ENCODE measurements around the gene PHF12.

Gene PHF12

DNA sequence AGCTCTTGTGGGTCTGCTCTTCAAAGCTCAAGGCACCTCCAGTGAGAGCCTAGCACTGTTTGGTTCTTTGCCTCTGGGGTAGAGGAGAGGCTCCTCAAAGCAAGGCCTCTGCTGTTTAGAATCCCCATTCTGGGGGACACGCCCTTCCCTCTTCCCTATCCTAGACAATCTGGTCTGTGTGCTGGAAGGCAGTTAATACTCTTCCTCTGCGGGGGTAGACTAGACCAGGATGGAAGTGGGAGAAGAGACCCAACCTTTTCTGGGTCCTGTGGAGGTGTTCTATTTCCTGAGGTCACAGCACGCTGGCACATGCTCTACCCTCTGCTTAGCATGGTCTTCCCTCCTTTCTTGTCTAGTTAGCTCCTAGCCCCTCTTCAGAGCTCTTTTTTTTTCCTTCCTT is 88.8 kb downstream of the PHF12 start:
- H3K4me3 ChIP-seq (ENCODE audit: low read length): no peak overlapping the region
- DNase-seq (ENCODE audit: low read depth): no peak
- TF ChIP-seq, protein P1, sequence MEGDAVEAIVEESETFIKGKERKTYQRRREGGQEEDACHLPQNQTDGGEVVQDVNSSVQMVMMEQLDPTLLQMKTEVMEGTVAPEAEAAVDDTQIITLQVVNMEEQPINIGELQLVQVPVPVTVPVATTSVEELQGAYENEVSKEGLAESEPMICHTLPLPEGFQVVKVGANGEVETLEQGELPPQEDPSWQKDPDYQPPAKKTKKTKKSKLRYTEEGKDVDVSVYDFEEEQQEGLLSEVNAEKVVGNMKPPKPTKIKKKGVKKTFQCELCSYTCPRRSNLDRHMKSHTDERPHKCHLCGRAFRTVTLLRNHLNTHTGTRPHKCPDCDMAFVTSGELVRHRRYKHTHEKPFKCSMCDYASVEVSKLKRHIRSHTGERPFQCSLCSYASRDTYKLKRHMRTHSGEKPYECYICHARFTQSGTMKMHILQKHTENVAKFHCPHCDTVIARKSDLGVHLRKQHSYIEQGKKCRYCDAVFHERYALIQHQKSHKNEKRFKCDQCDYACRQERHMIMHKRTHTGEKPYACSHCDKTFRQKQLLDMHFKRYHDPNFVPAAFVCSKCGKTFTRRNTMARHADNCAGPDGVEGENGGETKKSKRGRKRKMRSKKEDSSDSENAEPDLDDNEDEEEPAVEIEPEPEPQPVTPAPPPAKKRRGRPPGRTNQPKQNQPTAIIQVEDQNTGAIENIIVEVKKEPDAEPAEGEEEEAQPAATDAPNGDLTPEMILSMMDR (conservative IDR thresholded peaks at IDR 0.05; ENCODE audit: low read depth, low read length): no peak

DNA sequence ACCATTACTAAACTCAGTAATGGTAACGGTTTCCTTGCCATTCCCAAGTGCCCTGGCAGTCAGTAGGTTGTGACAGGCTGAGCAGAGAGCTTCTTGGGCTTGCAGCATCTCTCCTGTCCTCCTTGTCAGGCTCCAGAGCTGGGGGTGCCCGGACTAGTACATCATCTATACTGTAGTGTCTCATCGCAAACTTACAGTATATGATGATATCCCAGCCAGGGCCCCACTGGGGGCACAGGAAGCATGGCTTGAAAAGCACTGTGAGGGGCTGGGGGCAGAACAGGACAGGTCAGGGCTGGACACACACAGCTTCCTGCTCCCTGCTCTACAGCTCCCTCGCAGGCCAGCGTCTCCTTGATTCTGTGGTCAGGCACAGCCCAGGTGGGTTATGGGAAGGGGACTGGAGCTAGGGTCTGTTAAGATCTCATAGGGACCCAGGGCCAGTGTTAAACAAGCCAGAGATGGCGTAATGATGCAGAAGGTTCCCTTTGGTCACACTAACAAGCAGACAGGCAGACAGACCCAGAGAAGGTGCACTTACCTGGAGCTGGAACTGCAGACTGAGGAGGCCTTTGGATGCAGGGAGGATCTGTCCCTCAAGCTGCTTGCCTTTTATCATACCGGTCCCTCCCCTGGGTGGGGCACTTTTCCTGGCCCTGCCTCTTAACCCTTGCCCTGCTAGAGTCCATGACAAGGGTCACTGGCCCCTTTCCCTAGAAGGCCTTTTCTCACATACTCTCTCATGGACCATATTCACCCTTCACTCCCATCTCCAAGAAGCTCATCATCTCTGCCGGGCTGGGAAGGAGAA is 89.7 kb downstream of the PHF12 start:
- no peak overlapping the region for H3K4me3 ChIP-seq (ENCODE audit: low read length)
- DNase-seq (ENCODE audit: low read depth): no peak
- TF ChIP-seq, protein P1 (conservative IDR thresholded peaks at IDR 0.05; ENCODE audit: low read depth, low read length): no peak

DNA sequence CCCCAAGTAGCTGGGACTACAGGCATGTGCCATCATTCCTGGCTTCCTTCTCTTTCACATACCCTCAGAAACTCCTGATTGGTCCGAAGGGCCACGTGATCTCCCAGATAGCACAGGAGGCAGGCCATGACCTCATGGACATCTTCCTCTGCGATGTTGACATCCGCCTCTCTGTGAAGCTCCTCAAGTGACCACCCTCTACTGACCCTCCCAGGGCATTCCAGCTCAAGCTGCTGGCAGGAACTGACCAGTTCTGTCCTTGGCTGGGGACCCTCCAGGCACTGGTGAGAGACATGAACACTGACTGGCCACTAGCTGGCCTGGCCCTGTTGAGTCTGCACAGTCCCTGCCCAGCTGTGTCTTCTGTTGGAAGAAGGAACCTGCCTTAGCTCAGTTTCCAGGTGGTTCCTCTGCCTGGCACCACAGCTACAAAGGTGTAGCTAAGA is 90.9 kb downstream of the PHF12 start:
- no peak overlapping the region for H3K4me3 ChIP-seq (ENCODE audit: low read length)
- TF ChIP-seq, protein P1 (conservative IDR thresholded peaks at IDR 0.05; ENCODE audit: low read depth, low read length): no peak
- DNase-seq (ENCODE audit: low read depth): no peak

DNA sequence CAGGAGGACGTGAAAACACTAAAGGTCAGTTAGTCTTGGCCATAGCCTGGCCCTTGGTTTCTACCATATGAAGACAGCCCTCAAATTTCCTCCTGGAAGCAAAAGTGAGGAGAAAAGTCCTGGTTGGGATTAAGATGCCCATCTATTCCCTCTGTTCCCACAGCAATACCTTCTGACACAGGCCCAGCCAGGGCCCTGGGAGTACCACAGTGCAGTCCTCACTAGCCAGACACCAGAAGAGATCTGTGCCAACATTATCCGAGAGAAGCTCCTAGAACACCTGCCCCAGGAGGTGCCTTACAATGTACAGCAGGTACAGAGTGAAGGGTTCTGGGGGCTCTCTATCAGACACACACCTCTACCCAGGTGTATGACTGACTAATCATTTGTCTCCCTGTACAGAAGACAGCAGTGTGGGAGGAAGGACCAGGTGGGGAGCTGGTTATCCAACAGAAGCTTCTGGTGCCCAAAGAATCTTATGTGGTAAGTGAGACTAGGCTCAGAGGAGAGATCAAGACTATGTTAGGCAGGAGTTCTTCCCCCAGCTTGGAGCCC is 92.4 kb downstream of the PHF12 start:
- no peak overlapping the region for H3K4me3 ChIP-seq (ENCODE audit: low read length)
- TF ChIP-seq, protein P1 (conservative IDR thresholded peaks at IDR 0.05; ENCODE audit: low read depth, low read length): no peak
- DNase-seq (ENCODE audit: low read depth): no peak

DNA sequence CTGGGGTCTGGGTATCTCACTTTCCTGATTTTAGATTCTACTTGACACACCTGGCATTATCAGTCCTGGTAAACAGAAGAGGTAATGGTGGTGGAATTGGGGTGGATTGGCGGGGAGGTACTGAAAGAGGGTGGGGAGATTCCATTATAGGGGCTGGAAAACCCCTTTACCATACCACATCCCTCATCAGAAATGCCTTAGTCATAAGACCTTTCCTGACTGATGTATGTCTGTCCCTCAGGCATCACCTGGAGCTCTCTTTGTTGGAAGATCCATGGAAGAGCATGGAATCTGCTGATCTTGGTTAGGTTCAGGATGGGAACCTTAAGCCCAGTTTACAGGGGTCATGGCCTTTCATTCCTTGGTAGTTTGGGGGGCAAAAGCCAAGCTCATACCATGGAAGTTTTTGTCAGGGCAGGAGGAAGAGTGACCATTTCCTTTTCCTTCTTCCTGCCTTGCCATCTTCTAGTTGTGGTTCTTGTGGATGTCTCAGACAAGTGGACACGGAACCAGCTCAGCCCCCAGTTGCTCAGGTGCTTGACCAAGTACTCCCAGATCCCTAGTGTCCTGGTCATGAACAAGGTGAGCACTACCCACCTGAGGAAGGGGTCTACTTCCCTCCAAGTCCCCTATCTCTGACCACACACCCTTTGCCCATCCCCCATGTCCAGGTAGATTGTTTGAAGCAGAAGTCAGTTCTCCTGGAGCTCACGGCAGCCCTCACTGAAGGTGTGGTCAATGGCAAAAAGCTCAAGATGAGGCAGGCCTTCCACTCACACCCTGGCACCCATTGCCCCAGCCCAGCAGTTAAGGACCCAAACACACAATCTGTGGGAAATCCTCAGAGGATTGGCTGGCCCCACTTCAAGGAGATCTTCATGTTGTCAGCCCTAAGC is 93.2 kb downstream of the PHF12 start:
- TF ChIP-seq, protein P1 (conservative IDR thresholded peaks at IDR 0.05; ENCODE audit: low read depth, low read length): no peak
- no peak for DNase-seq (ENCODE audit: low read depth)

DNA sequence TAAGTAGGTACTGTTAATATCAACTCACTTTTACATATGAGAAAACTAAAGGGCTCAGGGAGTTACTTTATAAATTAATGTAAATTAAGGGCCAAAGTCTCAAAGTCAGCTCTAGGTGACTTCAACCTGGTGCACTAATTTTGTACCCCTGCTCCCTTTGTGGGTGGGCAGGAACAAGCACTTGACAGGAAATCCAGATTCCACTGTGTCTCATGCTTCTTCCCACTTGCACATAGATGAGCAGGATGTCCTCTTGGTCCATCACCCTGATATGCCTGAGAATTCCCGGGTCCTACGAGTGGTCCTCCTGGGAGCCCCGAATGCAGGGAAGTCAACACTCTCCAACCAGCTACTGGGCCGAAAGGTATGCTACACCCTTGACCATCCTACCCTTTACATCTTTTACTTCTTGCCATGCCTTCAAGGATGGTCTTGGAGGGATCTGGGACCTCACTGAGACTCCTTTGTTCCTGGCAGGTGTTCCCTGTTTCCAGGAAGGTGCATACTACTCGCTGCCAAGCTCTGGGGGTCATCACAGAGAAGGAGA is 95.2 kb downstream of the PHF12 start:
- TF ChIP-seq, protein P1 (conservative IDR thresholded peaks at IDR 0.05; ENCODE audit: low read depth, low read length): no peak
- no peak for DNase-seq (ENCODE audit: low read depth)
- H3K4me3 ChIP-seq (ENCODE audit: low read length): no peak overlapping the region

More for the DNA sequence above, 93.2 kb downstream of the PHF12 start:
- H3K4me3 ChIP-seq (ENCODE audit: low read length): no peak overlapping the region
